Measurements from ENCODE around the gene SPAAR.

Gene SPAAR

DNA sequence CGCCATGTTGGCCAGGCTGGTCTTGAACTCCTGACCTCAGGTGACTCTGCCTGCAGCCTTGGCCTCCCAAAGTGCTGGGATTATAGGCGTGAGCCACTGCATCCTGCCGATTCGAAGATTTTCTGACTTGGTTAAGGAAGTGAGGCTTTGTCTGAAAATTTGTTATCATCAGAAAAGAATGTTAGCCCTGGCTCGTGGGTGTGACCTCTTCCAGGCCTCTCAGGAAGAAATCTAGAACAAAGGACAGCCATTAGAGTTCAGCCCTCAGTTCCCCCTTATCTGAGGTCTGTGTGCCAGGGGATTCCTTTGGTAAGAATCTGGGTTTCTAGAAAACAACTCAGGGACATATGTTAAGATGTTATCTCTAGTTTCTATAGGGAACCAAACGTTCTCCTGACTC is 42.4 kb downstream of the SPAAR start:
- no peak for DNase-seq

DNA sequence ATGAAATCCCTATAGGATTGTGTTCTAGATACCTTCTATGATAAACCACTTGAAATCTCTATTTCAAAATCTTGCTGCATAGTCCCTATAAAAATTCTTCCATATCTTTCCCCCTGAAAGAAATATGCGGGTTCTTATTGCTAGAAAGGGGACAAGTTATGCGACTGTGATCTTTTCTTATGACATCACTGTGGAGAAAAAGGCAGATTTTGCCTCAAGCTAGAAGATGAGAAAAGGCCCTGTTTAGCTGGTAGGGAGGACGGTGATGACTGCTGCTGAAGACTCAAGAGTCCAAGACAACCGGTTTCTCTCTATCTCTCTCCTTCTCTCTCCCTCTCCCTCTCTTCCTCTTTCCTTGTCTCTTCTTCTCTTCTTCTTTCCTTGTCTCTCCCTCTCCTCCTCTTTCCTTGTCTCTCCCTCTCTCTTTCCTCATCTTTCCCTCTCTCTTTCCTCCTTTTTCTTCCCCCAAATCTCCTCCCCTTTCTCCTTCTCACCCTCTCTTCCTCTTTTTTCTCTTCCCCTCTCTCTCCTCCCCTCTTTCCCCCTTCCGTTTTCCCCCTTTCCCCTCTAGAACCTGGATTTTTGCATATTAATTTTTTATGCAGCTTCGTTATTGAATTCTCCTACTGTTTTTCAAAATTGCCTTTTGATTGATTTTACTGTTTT is 43.4 kb downstream of the SPAAR start:
- no peak for DNase-seq

- peak; percentile 34 for DNase-seq
Measured at GRCh38 chr9:35954942-35955546, 45.8 kb downstream of the SPAAR start.

DNA sequence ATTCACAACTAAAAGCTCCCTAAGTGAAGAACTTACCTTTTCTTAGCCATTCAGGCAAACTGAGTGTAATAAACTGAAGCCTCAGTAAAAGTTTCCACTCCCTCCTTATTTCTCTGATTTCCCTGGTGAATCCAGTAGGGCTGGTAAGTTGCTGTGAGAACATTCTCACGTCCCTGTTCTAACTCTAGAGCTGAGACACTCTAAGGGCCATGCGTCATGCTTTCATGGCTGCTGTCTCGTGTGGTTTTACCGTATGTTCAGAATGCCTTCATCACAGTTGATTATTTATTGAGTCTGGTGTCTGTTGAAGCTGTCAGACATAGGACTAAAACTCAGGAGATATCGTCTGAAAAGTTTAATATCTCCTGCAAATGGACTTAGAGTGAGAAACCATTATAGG is 47.4 kb downstream of the SPAAR start:
- no peak for DNase-seq

GRCh38 chr9:35958104-35958837 is 49.0 kb downstream of the SPAAR start, which contains the start of gene OR2S2:
Gene OR2S2 (minus strand): TSS chr9:35958154. CDS start chr9:35958098, 56 bp downstream.
- DNase-seq: no peak

DNA sequence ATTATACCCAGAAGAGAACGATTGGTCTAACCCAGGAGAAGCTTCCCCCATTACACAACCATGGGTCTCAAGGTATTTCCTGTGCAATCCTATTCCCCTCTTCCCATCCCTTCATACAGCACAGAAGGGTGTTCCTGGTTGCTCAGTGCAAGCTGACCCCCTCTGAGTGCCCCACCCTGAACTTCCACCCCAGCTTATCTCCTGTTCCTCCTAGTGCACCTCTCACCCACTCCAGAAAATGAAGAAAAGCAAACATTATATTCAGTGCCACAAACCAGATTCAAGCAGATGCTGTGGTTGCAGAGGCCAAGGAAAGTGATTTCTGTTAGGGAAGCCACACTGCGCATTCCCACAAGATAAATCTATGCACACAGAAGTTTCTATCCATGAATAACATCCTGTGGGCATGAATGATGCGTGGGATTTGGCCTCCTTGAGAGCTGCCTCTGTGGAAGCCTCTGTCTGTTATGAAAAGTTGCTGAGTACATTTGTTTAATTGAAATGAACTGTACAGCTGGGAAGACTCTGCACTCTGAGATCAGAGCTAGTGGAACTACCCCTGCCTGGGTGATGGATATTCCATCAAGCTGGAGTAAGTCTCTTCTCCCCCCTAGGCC is 50.9 kb downstream of the SPAAR start:
- no peak for DNase-seq
